HG02840 (cell line): ENCODE measurements around the gene C11orf86.

ENCODE experiments used
- ATAC-seq: cut with Tn5 transposase; IDR thresholded peaks from one replicate; pipeline ENCODE4 v1.9.1; 2021; ENCODE audit warnings: mild to moderate bottlenecking, moderate library complexity, moderate number of reproducible peaks; ENCODE audit not compliant: unreplicated experiment, low FRiP score

C11orf86 gene

DNA sequence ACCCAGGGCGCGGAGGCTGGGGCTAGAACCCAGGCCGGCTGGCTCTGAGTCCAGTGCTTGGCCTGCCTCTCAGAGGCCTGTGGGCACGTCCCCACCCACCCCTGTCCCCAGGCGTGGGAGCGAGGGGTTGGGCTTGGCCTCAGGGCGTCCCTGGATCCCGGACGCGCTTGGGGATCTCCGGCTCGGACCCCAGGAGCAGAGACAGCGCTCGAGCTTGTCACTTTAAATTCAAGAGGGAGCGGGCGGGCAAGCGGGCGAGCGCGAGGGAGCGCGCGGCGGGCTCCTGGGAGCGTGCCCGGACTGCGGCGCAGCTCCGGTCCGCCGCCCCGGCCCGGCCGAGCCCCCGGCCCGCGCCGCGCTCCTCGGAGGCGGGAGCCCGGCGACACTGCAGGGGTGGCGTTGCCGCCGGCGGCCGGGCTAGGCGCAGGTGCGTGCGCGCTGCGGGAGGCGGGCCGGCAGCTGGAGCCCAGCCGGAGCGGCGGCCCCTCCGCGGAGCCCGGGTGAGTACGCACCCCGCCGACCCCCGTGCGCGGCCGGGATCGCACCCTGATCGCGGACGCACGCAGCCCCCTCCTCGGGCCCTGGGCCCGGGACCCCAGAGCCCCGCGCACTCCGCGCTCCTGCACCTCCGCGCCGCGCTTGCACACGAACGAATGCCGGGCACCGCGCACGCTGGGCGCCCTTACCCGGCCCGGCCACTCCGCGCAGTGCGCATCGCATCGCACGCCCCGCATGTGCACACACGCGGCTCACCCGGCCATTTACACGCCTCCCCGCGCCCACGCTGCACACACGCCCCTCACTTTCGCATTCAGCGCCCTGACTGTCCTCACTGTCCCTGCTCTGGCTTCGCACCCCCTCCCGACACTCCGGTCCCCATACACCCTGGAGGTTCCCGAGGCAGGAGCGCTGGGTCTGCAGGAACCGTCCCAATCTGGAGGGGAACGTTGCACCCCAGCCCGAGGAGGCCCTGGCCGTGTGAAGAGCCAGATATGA is 48.2 kb downstream of the C11orf86 start, which contains the start of gene SYT12:
Gene SYT12, plus strand, starts transcription at position 174 of the 996 bp plus-strand sequence. CDS start 7,011 bp downstream, outside the sequence.
- no peak for ATAC-seq

DNA sequence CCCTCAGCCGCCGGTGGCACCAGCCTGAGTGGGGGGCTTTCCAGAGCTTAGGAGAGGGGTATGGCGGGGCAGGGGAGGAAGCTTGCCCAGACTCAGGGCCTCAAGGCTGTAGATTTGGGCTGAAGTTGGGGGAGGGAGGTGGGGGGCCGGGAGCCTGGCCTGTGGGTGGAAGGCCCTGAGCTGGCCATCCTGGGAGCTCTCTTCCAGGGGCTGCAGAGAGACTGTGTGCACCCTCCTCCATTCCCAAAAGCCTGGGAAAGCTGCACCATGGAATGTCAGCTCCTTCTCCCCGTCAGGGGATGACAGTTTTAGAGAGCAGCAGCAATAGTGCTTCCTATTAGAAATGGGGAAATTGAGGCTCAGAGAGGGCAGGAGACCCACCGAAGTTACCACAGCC is 48.9 kb downstream of the C11orf86 start:
- no peak for ATAC-seq

DNA sequence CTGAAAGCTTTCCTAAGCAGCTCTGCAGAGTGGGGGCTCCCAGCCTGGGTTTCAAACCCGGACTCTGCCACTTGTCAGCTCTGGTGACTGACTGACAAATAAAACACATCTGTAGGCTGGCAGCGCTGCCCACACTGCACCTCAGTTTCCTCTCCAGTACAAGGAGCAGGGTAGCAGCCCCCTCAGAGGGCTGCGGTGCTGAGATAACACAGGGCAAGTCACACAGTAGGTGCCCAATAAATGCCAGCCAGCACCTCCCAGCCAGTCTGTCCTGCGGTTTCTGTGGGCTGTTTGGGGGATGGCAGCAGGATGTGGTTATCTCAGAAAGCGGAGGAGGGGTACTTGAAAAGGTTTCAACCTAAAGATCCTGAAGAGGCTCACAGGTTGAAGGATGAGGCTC is 49.3 kb downstream of the C11orf86 start:
- no peak for ATAC-seq

DNA sequence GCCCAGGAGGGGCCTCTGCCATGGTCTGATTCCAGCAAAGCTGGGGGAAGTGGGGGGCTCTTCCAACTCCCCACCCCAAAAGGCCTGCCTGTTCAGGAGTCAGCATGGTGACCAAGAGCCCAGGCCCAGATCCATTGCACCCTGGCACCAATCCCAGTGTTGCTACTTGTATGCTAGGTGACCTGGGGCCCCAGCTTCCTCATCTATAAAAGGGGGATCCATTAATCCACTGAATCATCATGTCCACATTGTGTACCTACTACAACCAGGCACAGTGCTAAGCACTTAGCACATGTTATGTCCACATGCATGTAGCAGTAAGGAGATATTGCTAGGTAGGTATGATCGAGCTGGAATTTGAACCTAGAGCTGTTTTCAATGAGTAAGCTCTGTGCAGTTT is 49.9 kb downstream of the C11orf86 start:
- no peak for ATAC-seq

DNA sequence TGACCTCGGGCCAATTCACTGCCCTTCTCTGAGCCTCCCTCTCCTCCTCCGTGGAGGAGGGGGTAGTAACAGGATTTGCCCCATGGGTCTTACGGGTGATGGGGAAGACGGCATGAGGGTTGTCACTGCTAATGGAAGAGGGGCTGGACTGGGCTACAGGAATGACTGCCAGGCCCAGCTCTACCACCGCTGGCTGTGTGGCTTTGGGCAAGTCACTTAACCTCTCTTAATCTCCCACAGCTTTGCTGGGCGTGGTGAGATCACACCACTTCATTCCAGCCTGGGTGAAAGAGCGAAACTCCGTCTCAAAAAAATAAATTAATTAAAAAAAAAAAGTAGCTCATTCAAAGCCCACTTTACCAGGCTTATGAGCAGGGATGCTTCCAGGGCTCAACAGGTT is 50.6 kb downstream of the C11orf86 start:
- ATAC-seq: no peak
